Left lobe of liver (tissue), 2 donors: ENCODE data around the gene SLC29A3. TPM values are rescaled to one million over a fixed set of nuclear protein-coding genes. Genes with fewer than 3 reads are reported as not detected.
"Not testable (repeated sequence)": the region's sequence is repeated elsewhere in the genome, so short reads cannot be mapped to it uniquely, and the experiment has no call there.

ENCODE experiments used
- ATAC-seq: fragments of 200-7000 bp; cut with Tn5 transposase; one replicate; pipeline ENCODE4 v1.9.1; 2020; ENCODE audit warnings: mild to moderate bottlenecking, moderate library complexity
- DNase-seq: peaks from one replicate; pipeline ENCODE4 v3.0.0-alpha.2; 2020; ENCODE audit warnings: low spot score
- total RNA-seq: library from RNA; stranded (reverse); gene quantifications from one replicate; pipeline ENCODE4 v1.2.1, GENCODE V29; 2021
- donor health status: DM: no; HTN: no; CAD: no; lungs with moderate emphysema.
- donor health status: DM: no; HTN: yes; CAD: no.

Gene SLC29A3
- 6.4 TPM for total RNA-seq

- peak; percentile 84 for DNase-seq
- peak; percentile 93 for ATAC-seq
These were observed at the start of gene SLC29A3 for GRCh38 chr10:71319042-71319799. SLC29A3 (plus strand) TSS chr10:71319259; CDS start chr10:71319310, 51 bp downstream.

DNA sequence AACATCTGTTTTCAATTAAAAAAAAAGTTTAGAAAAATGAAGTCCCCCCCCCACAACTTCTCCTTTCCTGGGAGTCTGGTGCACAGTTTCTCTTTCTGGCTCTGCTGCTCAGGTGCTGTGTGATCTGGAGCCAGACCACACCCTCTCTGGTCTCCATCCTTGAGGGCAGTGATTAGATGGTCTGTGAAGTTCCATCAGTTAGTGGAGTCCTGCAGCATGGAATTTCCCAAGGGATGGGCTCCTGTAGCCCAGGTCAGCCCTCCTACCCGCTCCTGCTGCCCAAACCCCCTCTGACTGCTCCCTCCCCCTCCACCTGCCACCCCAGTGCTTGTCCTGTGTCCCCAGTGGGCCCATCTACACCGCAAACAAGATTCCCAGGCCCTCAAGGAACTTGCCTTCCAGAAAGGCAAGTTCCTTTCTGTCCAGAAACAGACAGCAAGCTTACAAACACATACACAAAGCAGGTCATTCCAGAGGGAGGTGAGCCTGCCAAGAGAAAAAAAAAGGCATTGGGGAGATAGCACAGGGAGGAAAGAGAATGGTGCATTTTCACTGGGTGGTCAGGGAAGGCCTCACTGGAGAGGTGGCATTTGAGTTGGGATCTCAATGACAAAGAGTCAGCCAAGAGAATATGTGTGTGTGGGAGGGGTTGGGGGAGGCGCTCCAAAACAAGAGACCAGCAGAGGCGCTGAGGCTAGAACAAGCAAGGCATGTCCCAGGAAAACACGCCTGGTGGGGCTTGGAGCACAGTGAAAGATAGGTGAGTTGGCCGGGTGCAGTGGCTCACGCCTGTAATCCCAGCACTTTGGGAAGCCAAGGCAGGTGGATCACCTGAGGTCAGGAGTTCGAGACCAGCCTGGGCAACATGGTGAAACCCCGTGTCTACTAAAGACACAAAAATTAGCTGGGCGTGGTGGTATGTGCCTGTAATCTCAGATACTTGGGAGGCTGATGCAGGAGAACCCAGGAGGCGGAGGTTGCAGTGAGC, 49.5 kb upstream of the SLC29A3 start:
- no peak for ATAC-seq

DNA sequence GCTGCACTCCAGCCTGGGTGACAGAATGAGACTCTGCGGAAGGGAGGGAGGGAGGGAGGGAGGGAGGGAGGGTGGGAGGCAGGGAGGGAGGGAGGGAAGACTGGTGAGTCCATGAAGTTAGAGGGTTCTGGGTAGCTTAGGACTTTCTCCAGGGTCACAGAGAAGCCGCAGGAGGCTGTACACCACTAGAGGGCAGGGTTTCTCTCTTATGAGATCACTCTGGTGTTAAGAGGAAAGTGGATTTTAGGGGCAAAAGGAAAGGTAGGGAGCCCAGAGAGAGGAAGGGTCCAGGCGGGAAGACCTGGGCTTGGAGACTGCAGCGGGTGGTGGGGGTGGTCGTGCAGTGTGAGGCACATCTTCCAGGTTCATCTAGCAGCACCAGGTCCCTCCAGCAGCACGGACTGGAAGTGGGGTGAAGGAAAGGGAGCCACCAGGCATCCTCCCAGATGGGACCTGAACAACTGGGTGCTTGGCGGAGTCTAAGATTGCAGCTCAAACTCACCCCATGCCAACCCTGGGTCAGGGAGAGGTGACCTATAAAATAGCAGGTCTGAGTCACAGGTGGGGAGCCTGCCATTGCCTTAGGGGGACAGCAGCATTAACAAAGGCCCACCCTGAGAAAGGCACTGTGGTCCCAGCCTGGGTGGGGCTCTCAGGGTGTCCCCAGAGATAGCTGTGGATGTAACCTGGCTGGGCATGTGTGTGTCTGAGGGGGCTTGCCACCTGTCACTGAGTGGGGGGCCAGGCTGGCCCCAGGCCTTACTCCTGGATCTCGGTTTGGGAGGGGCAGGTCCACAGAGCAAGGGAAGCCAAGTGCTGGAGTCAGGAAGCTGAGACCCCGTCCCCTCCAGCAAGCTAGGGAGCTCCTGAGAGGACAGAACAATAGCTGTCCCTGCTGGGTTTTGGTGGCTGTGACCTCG, 48.5 kb upstream of the SLC29A3 start:
- ATAC-seq (peak; percentile 77), DNase-seq (no peak)

More for the DNA sequence above, 49.5 kb upstream of the SLC29A3 start:
- no peak for DNase-seq

- DNase-seq (no peak), ATAC-seq (no peak)
These were observed 47.4 kb upstream of the SLC29A3 start for GRCh38 chr10:71271662-71272055.

GRCh38 chr10:71272056-71272771, 46.8 kb upstream of the SLC29A3 start:
- no peak for ATAC-seq
- DNase-seq = no peak

DNA sequence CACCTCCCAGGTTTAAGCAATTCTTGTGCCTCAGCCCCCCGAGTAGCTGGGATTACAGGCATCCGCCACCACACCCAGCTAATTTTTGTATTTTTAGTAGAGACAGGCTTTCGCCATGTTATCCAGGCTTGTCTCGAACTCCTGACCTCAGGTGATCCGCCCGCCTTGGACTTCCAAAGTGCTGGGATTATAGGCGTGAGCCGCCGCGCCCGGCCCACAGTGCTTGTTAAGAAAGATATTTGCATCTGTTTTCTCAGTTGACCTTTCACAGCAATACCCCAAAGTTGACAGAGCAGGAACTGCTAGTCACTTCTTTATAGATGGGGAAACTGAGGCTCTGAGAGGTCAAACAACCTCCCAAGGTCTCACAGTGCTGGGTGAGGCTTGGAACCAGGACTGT, 46.1 kb upstream of the SLC29A3 start:
- DNase-seq, ATAC-seq: not testable (repeated sequence)

DNA sequence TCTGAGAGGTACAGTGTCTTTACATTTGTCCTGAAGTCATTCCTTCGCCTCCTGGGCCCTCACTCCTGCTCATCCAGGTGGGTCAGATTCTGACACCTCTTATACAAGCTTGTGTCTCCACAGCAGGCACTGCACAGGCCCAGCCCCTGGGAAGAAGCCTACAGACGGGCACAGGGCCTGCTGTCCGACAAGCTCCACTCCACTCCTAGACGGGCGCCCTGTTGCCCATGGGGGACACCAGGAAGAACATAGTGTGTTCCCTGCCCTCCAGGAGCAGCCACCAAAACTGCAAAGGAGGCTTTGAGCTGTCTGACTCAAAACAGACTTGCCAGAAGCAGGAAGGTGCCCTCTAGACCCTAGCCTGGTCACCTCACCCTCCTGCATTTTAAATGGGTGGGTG, 45.6 kb upstream of the SLC29A3 start:
- ATAC-seq (no peak), DNase-seq (no peak)

GRCh38 chr10:71274901-71275796, 43.9 kb upstream of the SLC29A3 start:
- DNase-seq (no peak), ATAC-seq (no peak)

- no peak for DNase-seq
- ATAC-seq = no peak
These were observed 42.2 kb upstream of the SLC29A3 start for GRCh38 chr10:71276873-71277272.

DNA sequence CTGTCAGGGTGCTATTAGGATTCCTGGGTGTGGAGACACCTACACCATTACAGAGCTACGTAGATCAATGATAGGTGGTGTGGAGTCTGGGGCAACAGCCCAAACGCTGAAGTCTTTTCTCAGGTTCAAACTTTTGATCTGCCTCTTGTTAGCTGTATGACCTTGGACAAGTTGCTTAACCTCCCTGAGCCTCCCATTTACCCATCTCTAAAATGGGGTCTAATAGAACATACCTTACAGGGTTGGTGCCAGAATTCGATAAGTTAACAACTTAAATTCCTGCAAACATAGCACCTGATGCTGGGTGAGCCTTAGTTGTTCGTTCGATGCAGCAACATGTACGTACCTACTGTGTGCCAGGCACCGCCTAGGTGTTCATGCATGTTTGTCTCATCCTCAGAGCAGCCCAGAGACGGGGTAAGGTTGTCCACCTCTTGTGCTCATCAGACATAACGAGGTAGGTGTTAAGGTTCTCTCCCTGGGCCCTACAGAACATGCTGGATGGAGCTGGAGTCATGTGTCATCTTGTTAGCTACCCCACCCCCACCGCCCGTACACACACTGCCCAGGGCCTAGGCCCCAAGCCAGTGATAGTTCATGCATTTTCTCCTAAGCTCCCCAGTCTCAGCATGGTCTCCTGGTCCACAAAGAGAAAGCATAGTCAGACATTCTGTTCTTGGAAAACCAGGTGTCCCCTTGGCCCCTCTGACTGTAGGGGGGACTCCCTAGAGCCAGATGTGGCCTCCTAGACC, 41.0 kb upstream of the SLC29A3 start:
- no peak for DNase-seq
- no peak for ATAC-seq

- ATAC-seq = no peak
- DNase-seq = no peak
These were observed 40.1 kb upstream of the SLC29A3 start for GRCh38 chr10:71278691-71279588.

DNA sequence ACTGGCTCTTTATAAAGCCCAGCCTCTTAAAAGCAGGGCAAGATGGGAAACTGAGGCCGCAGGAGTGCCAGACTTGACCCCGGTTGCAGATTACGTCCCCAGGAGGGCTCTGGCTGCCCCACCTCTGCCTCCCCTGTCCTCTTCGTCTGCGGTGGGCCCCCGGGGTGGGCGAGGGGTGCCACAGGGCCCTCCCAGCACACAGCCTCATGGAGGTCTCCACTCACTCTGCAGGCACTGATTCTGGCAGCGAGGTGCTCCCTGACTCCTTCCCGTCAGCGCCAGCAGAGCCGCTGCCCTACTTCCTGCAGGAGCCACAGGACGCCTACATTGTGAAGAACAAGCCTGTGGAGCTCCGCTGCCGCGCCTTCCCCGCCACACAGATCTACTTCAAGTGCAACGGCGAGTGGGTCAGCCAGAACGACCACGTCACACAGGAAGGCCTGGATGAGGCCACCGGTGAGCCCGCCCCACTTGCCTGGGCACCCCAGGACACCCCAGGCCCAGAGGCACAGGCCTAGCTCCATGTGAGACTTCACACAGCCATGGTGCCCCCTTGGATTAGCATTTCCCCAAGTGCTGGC, 39.4 kb upstream of the SLC29A3 start:
- ATAC-seq (no peak), DNase-seq (no peak)

DNA sequence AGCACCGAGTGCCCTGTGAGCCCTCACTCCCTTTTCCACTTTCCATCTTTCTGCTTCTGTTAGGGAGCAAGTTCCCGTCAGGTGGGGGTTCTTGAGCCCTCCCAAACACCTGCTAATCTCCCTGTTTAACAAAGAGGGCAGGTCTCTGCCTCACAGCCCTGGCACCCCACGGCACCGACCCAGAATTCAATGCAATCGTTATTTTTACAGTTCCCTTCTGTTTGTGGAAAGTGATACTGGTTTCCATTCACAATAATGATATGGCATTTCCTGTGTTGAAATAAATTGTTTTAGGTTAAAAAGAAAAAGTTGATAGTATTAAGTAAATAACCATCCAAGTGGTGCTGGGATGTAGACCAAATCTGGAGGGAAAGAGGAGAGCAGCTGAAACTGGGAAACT, 38.8 kb upstream of the SLC29A3 start:
- ATAC-seq (no peak), DNase-seq (no peak)

DNA sequence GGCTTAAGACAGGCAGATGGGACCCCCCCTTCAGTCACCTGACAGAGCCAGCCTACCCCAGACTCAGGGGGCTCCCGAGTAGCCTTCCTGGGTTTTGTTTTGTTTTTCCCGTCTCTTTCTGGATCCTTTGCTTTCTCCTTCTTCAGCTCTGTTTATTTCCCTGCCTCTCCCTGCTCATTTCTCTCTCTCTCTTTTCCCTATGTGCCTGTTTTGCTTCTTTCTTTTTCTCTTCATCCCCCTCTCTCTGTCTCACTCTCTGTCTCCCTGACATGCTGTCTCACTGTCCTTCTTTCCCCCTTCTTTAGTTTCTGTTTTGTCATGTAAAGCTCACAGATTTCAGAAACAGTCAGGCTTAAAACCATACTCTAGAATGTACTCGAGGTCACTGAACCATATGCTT, 38.2 kb upstream of the SLC29A3 start:
- ATAC-seq = no peak
- no peak for DNase-seq

GRCh38 chr10:71281646-71282322, 37.3 kb upstream of the SLC29A3 start:
- ATAC-seq (no peak), DNase-seq (no peak)

- DNase-seq (no peak), ATAC-seq (no peak)
These were observed 36.8 kb upstream of the SLC29A3 start for GRCh38 chr10:71282323-71282680.
